PFSK-1 (cell line): Measurements from ENCODE around the gene SLC9C1.

Experiments
- FOXP2 ChIP-seq: optimal IDR thresholded peaks from 2 replicates; pipeline ENCODE3; 2011; ENCODE audit warnings: borderline replicate concordance, control low read depth, inconsistent platforms; ENCODE audit not compliant: insufficient read depth; ENCODE audit errors: extremely low read length, extremely low read depth
- POLR2AphosphoS5 ChIP-seq: IDR thresholded peaks from 2 replicates; pipeline ENCODE4 v1.6.1; 2012; ENCODE audit warnings: low read depth, mild to moderate bottlenecking, control low read depth, low read length, moderate library complexity
- REST ChIP-seq, 2 experiments: IDR thresholded peaks; 2 replicates each; pipeline versions ENCODE4 v1.6.1 to v1.8.0; 2011 to 2012; ENCODE audit warnings: low read depth in 2 of 2, low read length in 2 of 2, control low read depth in 1 of 2, inconsistent platforms in 1 of 2, mild to moderate bottlenecking in 1 of 2, moderate library complexity in 1 of 2; ENCODE audit not compliant: insufficient read depth in 1 of 2
- SIN3A ChIP-seq: IDR thresholded peaks from 2 replicates; pipeline ENCODE4 v1.6.1; 2012; ENCODE audit warnings: mild to moderate bottlenecking, low read length, moderate library complexity, borderline replicate concordance; ENCODE audit not compliant: insufficient read depth
- TAF1 ChIP-seq: IDR thresholded peaks from 2 replicates; pipeline ENCODE4 v1.6.1; 2012; ENCODE audit warnings: low read length, control low read depth, borderline replicate concordance; ENCODE audit not compliant: insufficient read depth

The SLC9C1 gene

DNA sequence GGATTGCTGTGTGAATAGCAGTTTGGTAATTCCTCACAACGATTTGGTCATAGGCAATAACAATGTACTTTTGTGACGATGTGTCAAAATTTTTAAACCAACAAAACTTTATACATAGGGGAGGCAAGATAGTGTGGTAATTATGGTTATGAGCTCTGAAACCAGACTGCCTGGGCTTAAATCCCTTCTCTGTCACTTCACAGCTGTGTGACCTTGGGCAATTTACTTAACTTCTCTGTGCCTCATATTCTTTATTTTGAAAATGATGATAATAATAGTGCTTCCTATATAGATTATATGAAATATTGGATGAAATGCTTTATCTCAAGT is 44.7 kb upstream of the SLC9C1 start:
- no peak for TF ChIP-seq REST (IDR thresholded peaks at IDR 0.05; ENCODE audit: insufficient read depth in 1 of 2, low read depth in 2 of 2, low read length in 2 of 2)
- TF ChIP-seq FOXP2, result no peak
- no peak for TF ChIP-seq POLR2AphosphoS5
- TF ChIP-seq TAF1, result no peak
- TF ChIP-seq SIN3A, result no peak

DNA sequence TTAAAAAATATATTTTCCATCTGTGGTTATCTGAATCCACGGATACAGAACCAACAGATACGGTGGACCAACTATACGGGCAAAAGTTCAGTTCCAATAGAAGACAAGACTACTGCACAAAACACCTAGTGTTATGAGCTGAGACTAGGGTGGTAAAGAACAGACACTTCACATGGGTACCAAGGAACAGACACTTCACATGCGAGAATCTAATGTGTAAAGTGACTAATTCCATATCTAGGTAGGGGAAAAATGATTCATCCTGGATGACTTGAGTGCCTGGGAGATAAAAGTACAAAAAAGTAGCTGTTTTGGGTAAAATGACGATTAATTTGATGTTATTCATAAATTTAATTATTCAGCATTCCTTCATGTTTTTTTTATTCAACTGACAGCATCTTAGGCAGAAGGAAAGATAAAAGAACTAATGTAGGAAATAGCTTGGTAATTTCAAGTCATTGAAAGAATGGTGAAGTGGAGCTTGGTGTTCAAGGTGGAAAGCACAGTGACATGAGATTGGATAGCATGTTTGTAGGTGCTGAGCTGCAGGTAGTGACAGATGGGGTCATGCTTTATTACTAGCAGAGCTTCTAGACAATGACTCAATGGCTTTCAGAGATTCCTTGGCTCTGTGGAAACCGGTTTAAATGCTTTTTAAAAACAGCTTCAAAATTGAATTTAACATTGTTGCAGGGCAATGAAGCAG is 44.2 kb upstream of the SLC9C1 start:
- TF ChIP-seq FOXP2 (no peak), SIN3A (no peak), REST (IDR thresholded peaks at IDR 0.05; ENCODE audit: insufficient read depth in 1 of 2, low read depth in 2 of 2, low read length in 2 of 2) (no peak), POLR2AphosphoS5 (no peak), TAF1 (no peak)

GRCh38 chr3:112335434-112335781 is 41.4 kb upstream of the SLC9C1 start:
- TF ChIP-seq TAF1, result no peak
- TF ChIP-seq POLR2AphosphoS5, result no peak
- TF ChIP-seq SIN3A, result no peak
- no peak for TF ChIP-seq FOXP2

GRCh38 chr3:112334691-112335433 is 40.8 kb upstream of the SLC9C1 start:
- TF ChIP-seq SIN3A, result no peak
- TF ChIP-seq REST (IDR thresholded peaks at IDR 0.05; ENCODE audit: insufficient read depth in 1 of 2, low read depth in 2 of 2, low read length in 2 of 2), result no peak
- no peak for TF ChIP-seq POLR2AphosphoS5
- no peak for TF ChIP-seq TAF1
- TF ChIP-seq FOXP2, result no peak

- TF ChIP-seq POLR2AphosphoS5, result no peak
- TF ChIP-seq REST (IDR thresholded peaks at IDR 0.05; ENCODE audit: insufficient read depth in 1 of 2, low read depth in 2 of 2, low read length in 2 of 2), result no peak
- no peak for TF ChIP-seq TAF1
- TF ChIP-seq SIN3A, result no peak
- TF ChIP-seq FOXP2, result no peak
Measured at GRCh38 chr3:112333381-112334317, 39.6 kb upstream of the SLC9C1 start.
